Stomach (tissue), 4 donors: Measurements from ENCODE around the gene CCSER1.

Source experiments
- EP300 ChIP-seq: sonication (generic); formaldehyde crosslinking; IDR thresholded peaks from one replicate; pipeline ENCODE4 v1.6.1; 2017; ENCODE audit warnings: antibody characterized with exemption
- POLR2A ChIP-seq, 4 donors: fragments of 450-650 bp; IDR thresholded peaks; one replicate each; pipeline ENCODE4 v1.6.1; 2016; ENCODE audit warnings: antibody characterized with exemption in 4 of 4, control low read depth in 2 of 4, mild to moderate bottlenecking in 1 of 4, moderate library complexity in 1 of 4
- POLR2AphosphoS5 ChIP-seq, 3 donors: sonication (generic); formaldehyde crosslinking; IDR thresholded peaks; one replicate each; pipeline ENCODE4 v1.6.1; 2016; ENCODE audit warnings: antibody characterized with exemption in 3 of 3
- TF ChIP-seq, protein P1 (sequence below), 7 experiments: fragments of 450-650 bp in 4 of 7; fragments of 200-600 bp in 3 of 7; sonication (generic) in 3 of 7; IDR thresholded peaks; one replicate each; pipeline ENCODE4 v1.5.1; 2016 to 2019; ENCODE audit warnings: antibody characterized with exemption in 7 of 7, control low read depth in 2 of 7, mild to moderate bottlenecking in 1 of 7

DNA sequence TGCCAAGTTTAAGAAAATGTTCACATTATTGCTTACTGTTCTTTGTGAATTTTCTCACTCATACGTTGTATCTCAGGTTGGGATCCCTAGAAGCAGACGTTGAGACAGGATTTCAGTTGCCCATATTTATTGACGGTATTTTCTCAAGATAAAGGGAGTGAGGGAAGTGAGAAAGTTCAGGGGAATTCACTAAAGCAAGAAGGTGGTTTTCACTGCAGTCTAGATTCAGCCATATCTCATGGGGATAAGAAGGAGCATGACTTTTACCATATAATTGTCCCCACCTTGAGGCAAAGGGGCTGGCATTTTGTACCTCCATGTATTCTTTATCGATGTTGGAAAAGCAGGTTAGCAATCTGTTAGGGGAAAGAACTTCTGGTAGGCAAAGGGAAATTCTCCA, 543.0 kb downstream of the CCSER1 start:
- TF ChIP-seq EP300 (no peak), POLR2A (IDR thresholded peaks at IDR 0.05) (no peak), POLR2AphosphoS5 (IDR thresholded peaks at IDR 0.05) (no peak)
- TF ChIP-seq, protein P1, sequence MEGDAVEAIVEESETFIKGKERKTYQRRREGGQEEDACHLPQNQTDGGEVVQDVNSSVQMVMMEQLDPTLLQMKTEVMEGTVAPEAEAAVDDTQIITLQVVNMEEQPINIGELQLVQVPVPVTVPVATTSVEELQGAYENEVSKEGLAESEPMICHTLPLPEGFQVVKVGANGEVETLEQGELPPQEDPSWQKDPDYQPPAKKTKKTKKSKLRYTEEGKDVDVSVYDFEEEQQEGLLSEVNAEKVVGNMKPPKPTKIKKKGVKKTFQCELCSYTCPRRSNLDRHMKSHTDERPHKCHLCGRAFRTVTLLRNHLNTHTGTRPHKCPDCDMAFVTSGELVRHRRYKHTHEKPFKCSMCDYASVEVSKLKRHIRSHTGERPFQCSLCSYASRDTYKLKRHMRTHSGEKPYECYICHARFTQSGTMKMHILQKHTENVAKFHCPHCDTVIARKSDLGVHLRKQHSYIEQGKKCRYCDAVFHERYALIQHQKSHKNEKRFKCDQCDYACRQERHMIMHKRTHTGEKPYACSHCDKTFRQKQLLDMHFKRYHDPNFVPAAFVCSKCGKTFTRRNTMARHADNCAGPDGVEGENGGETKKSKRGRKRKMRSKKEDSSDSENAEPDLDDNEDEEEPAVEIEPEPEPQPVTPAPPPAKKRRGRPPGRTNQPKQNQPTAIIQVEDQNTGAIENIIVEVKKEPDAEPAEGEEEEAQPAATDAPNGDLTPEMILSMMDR (IDR thresholded peaks at IDR 0.05), result no peak
